ENCODE results near the gene CD2AP. TPM values are rescaled to one million over a fixed set of nuclear protein-coding genes. Genes with fewer than 3 reads are reported as not detected.

The CD2AP gene
- total RNA-seq, 1 donor from 2014 or later: 16.2 TPM

DNA sequence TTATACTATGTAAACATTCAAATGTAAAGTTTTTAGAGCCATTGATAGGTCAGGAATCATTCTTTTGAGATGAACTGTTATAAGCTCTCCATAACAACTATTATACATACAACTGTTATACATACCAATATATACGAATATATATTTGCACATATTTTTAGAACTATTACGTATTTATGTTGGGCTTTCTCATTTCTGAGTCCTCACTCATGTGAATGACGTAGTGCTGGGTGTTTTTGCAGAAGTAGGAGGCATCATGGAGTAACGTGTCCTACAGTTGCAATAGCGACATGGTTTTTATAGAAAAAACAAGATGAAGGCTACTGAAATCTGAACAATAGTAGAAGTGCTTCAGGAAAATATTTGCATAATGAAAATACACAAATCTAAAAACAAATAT lies 184.4 kb downstream of the CD2AP start:
- Mint-ChIP-seq H3K4me1 (ENCODE audit: low read depth) (no peaks in the 10 kb centered on the region), H3K4me3 (ENCODE audit: unreplicated experiment) (no peak overlapping the region), H3K9me3 (ENCODE audit: low read depth) (no peaks in the 10 kb centered on the region), H3K27me3 (ENCODE audit: low read depth) (no peaks in the 10 kb centered on the region), H3K27ac (ENCODE audit: unreplicated experiment) (no peak overlapping the region), H3K36me3 (ENCODE audit: low read depth) (no peaks in the 10 kb centered on the region)
- TF ChIP-seq, protein P1, sequence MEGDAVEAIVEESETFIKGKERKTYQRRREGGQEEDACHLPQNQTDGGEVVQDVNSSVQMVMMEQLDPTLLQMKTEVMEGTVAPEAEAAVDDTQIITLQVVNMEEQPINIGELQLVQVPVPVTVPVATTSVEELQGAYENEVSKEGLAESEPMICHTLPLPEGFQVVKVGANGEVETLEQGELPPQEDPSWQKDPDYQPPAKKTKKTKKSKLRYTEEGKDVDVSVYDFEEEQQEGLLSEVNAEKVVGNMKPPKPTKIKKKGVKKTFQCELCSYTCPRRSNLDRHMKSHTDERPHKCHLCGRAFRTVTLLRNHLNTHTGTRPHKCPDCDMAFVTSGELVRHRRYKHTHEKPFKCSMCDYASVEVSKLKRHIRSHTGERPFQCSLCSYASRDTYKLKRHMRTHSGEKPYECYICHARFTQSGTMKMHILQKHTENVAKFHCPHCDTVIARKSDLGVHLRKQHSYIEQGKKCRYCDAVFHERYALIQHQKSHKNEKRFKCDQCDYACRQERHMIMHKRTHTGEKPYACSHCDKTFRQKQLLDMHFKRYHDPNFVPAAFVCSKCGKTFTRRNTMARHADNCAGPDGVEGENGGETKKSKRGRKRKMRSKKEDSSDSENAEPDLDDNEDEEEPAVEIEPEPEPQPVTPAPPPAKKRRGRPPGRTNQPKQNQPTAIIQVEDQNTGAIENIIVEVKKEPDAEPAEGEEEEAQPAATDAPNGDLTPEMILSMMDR (IDR thresholded peaks at IDR 0.05): no peak
- no peak for DNase-seq (ENCODE audit: low spot score)

DNA sequence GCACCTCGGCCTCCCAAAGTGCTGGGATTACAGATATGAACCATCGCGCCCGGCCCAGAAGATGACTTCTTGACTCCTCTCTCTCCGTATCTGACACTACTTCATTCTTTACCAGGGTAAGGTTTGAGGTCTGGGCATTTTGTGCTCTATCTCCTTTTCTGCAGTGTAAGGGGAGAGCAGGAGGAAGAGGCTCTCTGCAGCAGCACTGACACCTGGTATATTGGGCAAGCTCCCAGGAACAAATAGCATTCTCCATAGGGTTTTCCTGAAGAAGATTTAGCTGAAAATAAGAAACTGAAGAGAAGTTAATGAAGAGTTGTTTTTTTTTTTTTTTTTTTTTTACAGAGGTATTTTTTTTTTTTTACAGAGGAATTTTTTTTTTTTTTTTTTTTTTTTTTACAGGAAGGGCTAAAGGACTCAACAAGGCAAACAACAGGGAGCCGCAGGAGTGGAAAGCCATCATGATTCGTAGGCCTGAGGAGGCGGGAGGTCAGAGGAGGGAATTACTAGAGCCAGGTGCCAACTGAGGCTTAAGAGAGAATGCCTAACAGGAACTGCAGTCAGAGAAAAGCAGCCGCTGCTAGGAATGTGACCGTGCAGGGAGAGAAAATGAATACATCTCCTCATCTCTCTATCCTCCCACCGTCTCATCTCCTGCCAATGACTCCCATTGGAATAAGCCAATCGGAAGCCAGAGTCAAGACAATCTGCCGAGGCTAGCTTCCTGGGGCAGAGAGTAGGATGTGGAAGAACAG lies 186.1 kb downstream of the CD2AP start:
- TF ChIP-seq, protein P1 (IDR thresholded peaks at IDR 0.05): no peak
- H3K4me3 Mint-ChIP-seq (ENCODE audit: unreplicated experiment): no peak overlapping the region
- H3K36me3 Mint-ChIP-seq (ENCODE audit: low read depth): no peaks in the 10 kb centered on the region
- H3K4me1 Mint-ChIP-seq (ENCODE audit: low read depth): no peaks in the 10 kb centered on the region
- no peak for DNase-seq (ENCODE audit: low spot score)
- H3K27me3 Mint-ChIP-seq (ENCODE audit: low read depth): no peaks in the 10 kb centered on the region
- H3K27ac Mint-ChIP-seq (ENCODE audit: unreplicated experiment): no peak overlapping the region
- no peaks in the 10 kb centered on the region for H3K9me3 Mint-ChIP-seq (ENCODE audit: low read depth)

DNA sequence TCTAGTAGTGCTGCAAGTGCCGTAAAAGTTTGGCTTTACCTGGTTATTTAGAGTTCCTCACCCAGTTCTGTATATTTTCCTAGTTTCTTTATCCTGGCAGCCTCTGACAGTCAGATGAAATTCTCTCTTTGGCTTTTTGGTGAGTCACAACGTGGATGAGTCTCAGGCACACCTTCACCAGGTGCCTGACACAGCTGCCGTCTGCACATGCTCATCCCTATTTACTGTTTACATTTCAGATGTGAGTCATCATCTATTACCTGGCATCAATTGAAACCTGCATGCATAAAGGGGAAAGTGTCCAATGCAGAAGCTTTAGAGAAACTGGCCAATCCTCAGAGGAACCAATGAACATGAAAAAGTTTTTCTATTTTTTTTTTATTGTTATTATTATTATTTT lies 187.5 kb downstream of the CD2AP start:
- DNase-seq (ENCODE audit: low spot score): no peak
- TF ChIP-seq, protein P1 (IDR thresholded peaks at IDR 0.05): no peak
- peaks cover 11% of the 10 kb centered on the region for H3K4me1 Mint-ChIP-seq (ENCODE audit: low read depth)
- no peak overlapping the region for H3K4me3 Mint-ChIP-seq (ENCODE audit: unreplicated experiment)
- H3K36me3 Mint-ChIP-seq (ENCODE audit: low read depth): no peaks in the 10 kb centered on the region
- no peaks in the 10 kb centered on the region for H3K9me3 Mint-ChIP-seq (ENCODE audit: low read depth)
- no peak overlapping the region for H3K27ac Mint-ChIP-seq (ENCODE audit: unreplicated experiment)
- no peaks in the 10 kb centered on the region for H3K27me3 Mint-ChIP-seq (ENCODE audit: low read depth)

DNA sequence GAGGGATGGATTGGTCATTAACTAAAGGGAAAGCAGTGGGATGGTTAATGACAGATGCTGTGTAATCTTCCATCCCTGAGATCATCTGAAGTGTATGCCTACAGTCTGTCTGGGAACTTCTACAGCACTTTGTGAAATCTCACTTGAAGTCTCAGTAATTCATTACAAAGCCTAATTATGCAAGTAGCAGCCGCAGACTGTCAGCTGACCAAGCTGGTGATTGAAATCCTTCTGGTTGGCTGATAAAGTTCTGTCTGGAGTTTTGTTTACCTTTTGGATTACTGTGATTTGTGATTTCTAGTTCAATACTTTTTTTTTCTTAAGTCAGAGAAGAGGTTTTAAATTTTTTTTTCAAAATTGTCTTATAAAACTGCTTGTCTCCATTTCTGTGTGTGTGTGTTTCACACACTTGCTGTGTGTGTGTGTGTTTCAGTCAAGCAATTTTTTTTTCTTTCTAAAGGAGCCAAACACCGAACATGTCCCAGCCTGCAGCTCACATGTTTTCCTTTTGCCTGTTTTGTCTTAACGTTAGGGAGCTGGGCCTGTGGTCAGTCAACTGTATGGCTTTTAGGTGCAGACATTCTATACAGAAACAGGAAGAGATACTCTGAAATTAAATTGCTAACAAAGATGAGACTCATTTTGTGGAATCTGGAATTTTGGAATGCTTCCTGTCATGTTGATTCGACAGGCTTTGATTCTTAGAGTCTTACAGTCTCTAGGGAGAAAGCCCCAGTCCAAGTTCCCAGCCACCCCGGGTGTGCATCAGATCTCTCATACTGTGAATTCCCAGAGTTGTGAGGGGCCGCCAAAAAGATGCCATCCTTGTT lies 192.3 kb downstream of the CD2AP start:
- Mint-ChIP-seq H3K4me1 (ENCODE audit: low read depth) (peaks cover 24% of the 10 kb centered on the region), H3K36me3 (ENCODE audit: low read depth) (no peaks in the 10 kb centered on the region), H3K4me3 (ENCODE audit: unreplicated experiment) (peak overlapping the region; percentile 0), H3K27me3 (ENCODE audit: low read depth) (no peaks in the 10 kb centered on the region), H3K9me3 (ENCODE audit: low read depth) (peaks cover 3% of the 10 kb centered on the region), H3K27ac (ENCODE audit: unreplicated experiment) (peak overlapping the region; percentile 6)
- TF ChIP-seq, protein P1 (IDR thresholded peaks at IDR 0.05): no peak
- no peak for DNase-seq (ENCODE audit: low spot score)

DNA sequence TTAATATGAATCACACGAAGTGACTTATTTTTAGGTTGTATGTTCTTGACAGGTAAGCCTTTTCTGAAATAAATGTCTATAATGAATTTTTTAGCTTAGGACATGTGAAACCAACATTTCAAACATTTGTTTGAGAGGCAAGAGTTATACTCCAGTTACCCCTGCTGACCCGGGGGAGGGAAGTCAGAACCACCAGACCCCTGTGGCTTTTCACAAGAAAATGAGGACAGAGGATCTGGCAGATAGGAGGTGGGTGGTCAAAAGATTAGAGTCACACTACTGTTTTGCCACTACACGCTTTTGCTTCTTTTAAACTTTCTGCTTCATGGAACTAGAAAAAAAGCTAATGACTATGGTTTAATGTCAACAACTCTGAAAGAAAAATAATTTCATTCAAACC lies 193.3 kb downstream of the CD2AP start:
- Mint-ChIP-seq H3K4me1 (ENCODE audit: low read depth) (peaks cover 24% of the 10 kb centered on the region), H3K36me3 (ENCODE audit: low read depth) (no peaks in the 10 kb centered on the region), H3K4me3 (ENCODE audit: unreplicated experiment) (no peak overlapping the region), H3K9me3 (ENCODE audit: low read depth) (peaks cover 13% of the 10 kb centered on the region), H3K27me3 (ENCODE audit: low read depth) (no peaks in the 10 kb centered on the region), H3K27ac (ENCODE audit: unreplicated experiment) (no peak overlapping the region)
- TF ChIP-seq, protein P1 (IDR thresholded peaks at IDR 0.05): no peak
- no peak for DNase-seq (ENCODE audit: low spot score)

Measured in chondrocyte (in vitro differentiated cells).